ENCODE results near the gene BOK. TPM values are rescaled to one million over a fixed set of nuclear protein-coding genes. Genes with fewer than 3 reads are reported as not detected.

The BOK gene
- polyA plus RNA-seq, 6 donors from 2014 or later: 0.09 TPM; not detected in 5

DNA sequence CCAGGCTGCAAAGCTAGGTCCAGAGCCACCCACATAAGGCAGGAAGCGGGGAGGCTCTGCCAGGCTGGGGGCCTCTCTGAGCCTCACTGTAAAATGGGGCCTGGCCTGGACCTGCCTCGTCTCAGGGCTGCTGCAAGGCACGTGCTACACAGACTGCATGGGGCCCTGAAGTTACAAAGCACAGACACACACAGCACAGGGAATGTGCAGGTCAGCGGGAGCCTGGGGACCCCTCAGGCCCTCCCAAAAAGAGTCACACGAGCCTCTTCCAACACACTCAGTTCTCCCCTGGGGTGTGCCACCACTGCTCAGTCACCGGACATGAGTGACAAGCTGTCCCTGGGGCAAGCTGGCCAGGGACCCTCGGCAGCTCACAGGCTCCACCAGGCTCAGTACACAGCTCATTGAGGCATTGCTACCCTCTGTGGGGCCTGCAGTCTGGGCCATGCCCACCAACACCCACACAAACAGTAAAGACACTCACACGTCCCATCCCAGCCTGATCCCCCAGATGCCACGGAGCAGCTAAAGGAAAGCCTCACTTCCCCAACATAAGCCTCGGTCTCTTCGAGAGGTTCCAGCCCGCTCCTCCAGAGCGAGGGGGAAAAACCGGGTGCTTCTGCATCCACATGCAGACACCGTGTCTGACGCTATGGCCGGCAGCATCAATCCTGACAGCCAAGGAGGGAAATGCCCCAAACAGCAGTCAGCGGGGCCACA lies 33.7 kb downstream of the BOK start:
- no peak for DNase-seq
- peak overlapping the region in 1 of 6 donors; percentile 54 for H3K27ac Mint-ChIP-seq
- no peaks in the 10 kb centered on the region for H3K27me3 Mint-ChIP-seq
- ATAC-seq (ENCODE audit: low read depth in 2 of 2): no peak
- H3K9me3 Mint-ChIP-seq: peaks cover 0 to 22% (median 5%) of the 10 kb centered on the region in 7 donors
- no peak overlapping the region for H3K4me3 Mint-ChIP-seq
- H3K36me3 Mint-ChIP-seq: peaks cover 11 to 22% of the 10 kb centered on the region in 2 donors
- no peaks in the 10 kb centered on the region for H3K4me1 Mint-ChIP-seq

DNA sequence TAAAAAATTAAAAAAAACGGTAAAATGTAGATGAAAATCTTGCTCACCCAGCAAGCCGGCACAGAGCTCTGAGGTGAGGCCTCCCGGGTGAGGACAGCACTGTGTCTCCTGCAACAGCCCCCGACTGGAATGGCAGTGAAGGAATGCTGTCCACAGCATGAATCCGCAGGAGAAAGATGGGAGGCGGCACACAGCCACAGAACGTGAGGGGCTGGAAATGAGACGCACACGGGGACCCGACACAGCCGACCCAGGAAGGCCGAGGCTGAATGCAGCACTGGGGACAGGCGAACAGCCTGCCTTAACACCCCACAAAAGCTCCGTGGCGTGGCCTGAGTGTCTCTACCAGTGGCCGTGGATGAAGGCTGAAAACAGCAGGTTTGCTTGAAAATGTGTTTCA lies 34.7 kb downstream of the BOK start:
- ATAC-seq (ENCODE audit: low read depth in 2 of 2) (no peak), DNase-seq (no peak)
- H3K36me3 Mint-ChIP-seq: peaks cover 1 to 15% of the 10 kb centered on the region in 2 donors
- peaks cover 0 to 12% (median 1%) of the 10 kb centered on the region in 7 donors for H3K9me3 Mint-ChIP-seq
- no peaks in the 10 kb centered on the region for H3K4me1 Mint-ChIP-seq
- no peak overlapping the region for H3K27ac Mint-ChIP-seq
- H3K27me3 Mint-ChIP-seq: no peaks in the 10 kb centered on the region
- H3K4me3 Mint-ChIP-seq: no peak overlapping the region

DNA sequence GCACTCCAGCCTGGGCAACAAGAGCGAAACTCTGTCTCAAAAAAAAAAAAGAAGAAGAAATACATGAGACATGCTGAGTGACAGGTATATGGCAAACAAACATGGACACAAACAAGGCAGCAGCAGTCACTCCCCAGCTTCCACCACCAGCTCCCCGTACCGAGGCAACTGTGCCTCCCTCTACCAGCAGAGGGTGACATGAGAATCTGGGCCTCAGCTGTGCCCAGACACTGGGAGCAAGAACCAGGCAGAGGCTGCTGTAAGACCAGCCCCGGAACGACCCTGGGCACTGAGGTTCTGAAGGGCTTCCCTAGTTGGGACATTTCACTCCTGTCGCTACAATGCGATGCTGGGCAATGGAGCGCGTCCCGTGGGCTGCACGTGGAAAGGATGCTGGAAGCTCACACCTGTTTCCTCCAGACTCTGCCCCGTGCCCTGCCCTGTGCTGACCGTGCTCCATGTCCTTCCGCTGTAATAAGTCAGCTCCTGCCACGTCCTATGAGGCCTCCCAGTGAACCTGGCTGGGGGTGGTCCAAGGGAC lies 37.1 kb downstream of the BOK start:
- no peak overlapping the region for H3K27ac Mint-ChIP-seq
- DNase-seq (no peak), ATAC-seq (ENCODE audit: low read depth in 2 of 2) (peak in 1 of 2 donors; percentile 27)
- no peak overlapping the region for H3K4me3 Mint-ChIP-seq
- no peaks in the 10 kb centered on the region for H3K9me3 Mint-ChIP-seq
- H3K36me3 Mint-ChIP-seq: peaks cover 5 to 7% of the 10 kb centered on the region in 2 donors
- no peaks in the 10 kb centered on the region for H3K4me1 Mint-ChIP-seq
- no peaks in the 10 kb centered on the region for H3K27me3 Mint-ChIP-seq

DNA sequence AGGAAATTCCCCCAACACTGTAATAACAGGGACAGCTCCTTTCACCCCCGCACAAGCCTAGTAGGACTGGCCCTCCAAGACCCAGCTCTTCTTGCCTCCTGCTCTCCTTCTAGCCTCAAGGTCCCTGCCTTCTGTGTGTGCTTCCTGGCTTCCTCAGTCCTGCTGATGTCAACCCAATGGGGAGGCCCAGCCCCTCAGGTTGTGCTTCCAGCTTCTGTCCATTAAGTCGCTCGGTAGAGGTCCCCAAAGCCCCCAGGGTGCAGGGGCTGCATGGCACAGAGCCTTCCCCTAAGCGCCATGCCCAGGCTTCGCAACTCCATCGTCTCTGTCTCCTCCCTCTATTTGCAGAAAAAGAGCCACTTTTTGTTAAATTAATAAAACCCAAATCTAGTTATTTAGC lies 39.0 kb downstream of the BOK start:
- H3K4me1 Mint-ChIP-seq: no peaks in the 10 kb centered on the region
- no peak overlapping the region for H3K4me3 Mint-ChIP-seq
- H3K27me3 Mint-ChIP-seq: no peaks in the 10 kb centered on the region
- DNase-seq (no peak), ATAC-seq (ENCODE audit: low read depth in 2 of 2) (no peak)
- peaks cover 9 to 16% of the 10 kb centered on the region in 2 donors for H3K36me3 Mint-ChIP-seq
- H3K9me3 Mint-ChIP-seq: no peaks in the 10 kb centered on the region
- H3K27ac Mint-ChIP-seq: peak overlapping the region in 1 of 6 donors; percentile 69

DNA sequence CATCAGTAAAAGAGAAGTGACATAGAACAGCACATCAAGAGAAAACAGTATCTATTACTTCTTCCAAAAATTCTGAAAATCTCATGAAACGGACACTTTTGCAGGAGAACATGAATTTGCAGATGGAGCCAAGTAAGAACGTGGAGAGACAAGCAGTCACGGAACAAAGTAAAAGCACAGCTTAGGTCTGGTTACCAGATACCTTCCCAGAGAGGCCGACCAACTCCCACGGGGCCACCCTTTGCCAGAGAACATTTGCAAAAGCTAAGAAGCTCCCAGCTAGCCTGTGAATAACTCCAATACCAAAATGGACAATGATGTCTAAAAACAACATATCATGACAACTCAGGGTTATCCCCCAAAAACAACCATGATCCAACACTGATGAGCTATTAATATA lies 39.5 kb downstream of the BOK start:
- H3K4me1 Mint-ChIP-seq: no peaks in the 10 kb centered on the region
- peaks cover 9 to 16% of the 10 kb centered on the region in 2 donors for H3K36me3 Mint-ChIP-seq
- no peak for ATAC-seq (ENCODE audit: low read depth in 2 of 2)
- DNase-seq: no peak
- H3K27ac Mint-ChIP-seq: peak overlapping the region in 1 of 6 donors; percentile 69
- no peaks in the 10 kb centered on the region for H3K27me3 Mint-ChIP-seq
- H3K9me3 Mint-ChIP-seq: no peaks in the 10 kb centered on the region
- H3K4me3 Mint-ChIP-seq: no peak overlapping the region

DNA sequence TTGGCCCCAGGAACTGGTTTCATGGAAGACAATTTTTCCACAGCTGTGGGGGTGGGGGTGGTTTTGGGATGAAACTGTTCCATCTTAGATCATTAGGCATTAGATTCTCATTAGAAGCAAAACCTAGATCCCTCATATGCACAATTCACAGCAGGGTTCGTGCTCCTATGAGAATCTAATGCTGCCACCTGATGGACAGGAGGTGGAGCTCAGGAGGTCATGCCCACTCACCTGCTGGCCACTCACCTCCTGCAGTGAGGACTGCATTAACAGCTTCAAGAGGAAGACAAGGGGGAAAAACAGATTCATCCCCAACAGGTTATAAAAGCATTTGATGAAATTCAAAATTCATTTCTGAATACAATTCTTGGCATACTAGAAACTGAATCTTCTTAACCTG lies 39.9 kb downstream of the BOK start:
- H3K27me3 Mint-ChIP-seq: no peaks in the 10 kb centered on the region
- H3K27ac Mint-ChIP-seq: no peak overlapping the region
- H3K36me3 Mint-ChIP-seq: peaks cover 9 to 16% of the 10 kb centered on the region in 2 donors
- no peak overlapping the region for H3K4me3 Mint-ChIP-seq
- no peaks in the 10 kb centered on the region for H3K4me1 Mint-ChIP-seq
- ATAC-seq (ENCODE audit: low read depth in 2 of 2) (no peak), DNase-seq (no peak)
- no peaks in the 10 kb centered on the region for H3K9me3 Mint-ChIP-seq

DNA sequence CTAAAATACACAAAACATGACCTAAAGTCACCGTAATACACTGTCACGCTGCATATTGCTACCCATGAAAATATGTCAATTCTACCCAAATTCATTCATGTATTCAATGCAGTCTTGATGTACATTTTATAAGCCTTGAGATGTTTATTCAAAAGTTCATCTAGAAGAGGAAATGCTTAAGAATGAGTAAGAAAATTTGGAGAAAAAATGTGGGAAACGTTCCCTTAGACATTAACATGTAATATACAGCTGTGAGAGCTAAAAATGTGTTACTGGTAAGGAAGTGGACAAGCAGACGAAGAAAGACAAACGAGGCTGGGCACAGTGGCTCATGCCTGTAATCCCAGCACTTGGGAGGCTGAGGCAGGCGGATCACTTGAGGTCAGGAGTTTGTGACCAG lies 41.1 kb downstream of the BOK start:
- H3K27ac Mint-ChIP-seq: peak overlapping the region in 1 of 6 donors; percentile 7
- DNase-seq (no peak), ATAC-seq (ENCODE audit: low read depth in 2 of 2) (no peak)
- no peaks in the 10 kb centered on the region for H3K4me1 Mint-ChIP-seq
- no peaks in the 10 kb centered on the region for H3K9me3 Mint-ChIP-seq
- H3K36me3 Mint-ChIP-seq: peaks cover 9 to 16% of the 10 kb centered on the region in 2 donors
- H3K27me3 Mint-ChIP-seq: no peaks in the 10 kb centered on the region
- H3K4me3 Mint-ChIP-seq: no peak overlapping the region

DNA sequence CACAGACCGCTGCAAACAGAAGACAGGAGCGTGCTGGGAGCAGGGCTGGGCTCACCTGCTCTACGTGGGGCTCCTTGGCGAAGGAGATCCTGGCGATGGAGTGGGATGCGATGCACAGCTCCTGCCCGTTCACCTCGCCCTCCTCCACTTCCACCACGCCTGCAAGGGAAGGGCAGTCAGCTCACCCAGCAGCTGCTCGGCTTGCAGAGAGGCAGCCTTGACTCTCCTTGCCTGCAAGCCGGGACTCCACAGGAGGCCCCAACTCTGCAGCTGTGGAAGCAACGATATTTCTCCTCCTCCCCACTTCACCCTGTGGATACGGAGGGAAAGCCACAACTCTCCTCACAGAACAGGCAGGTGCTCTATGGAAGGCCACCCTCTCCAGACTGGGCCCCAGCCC lies 43.3 kb downstream of the BOK start:
- Mint-ChIP-seq H3K4me1 (peaks cover 0 to 3% (median 0%) of the 10 kb centered on the region in 3 donors), H3K27ac (no peak overlapping the region), H3K36me3 (peaks cover 9 to 16% of the 10 kb centered on the region in 2 donors), H3K9me3 (no peaks in the 10 kb centered on the region), H3K27me3 (no peaks in the 10 kb centered on the region), H3K4me3 (no peak overlapping the region)
- ATAC-seq (ENCODE audit: low read depth in 2 of 2): no peak
- DNase-seq: no peak

DNA sequence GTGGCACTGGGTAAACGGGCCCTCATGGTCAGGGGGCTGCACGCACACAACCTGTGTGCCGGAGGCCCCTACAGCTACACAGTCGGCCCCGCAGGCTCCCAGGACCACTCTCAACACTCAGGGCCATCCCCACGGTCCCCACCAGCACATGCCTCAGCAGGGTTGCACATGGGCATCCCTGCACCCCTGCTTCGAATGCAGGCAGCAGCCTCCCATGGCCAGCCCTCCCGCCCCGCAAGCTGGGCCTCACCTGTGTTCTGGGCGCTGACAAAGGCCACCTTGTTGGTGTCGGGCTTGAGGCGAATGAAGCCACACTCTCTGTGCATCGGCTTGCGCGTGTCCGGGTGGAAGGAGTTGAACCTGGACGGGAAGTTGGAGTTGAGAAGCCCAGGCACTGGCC lies 44.2 kb downstream of the BOK start:
- H3K27ac Mint-ChIP-seq: no peak overlapping the region
- no peaks in the 10 kb centered on the region for H3K9me3 Mint-ChIP-seq
- DNase-seq (no peak), ATAC-seq (ENCODE audit: low read depth in 2 of 2) (no peak)
- peaks cover 9 to 16% of the 10 kb centered on the region in 2 donors for H3K36me3 Mint-ChIP-seq
- no peaks in the 10 kb centered on the region for H3K27me3 Mint-ChIP-seq
- peak overlapping the region in 1 of 8 donors; percentile 10 for H3K4me3 Mint-ChIP-seq
- peaks cover 0 to 3% (median 0%) of the 10 kb centered on the region in 3 donors for H3K4me1 Mint-ChIP-seq

DNA sequence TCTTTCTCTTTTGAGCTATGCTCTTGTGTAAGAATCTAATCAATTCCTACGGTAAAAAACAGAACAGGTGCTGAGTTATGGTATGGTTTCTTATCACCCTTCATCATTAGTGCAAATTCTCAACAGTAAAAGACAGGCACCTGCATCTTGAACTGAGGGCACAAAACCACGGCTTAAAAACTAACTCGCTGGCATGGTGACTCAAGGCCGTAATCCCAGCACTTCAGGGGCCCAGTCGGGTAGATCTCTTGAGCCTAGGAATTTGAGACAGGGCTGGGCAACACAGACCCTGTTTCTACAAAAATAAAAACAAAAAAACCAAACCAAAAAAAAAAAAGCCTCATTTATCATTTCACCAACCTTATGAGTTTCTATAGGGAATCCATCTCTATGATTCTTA lies 45.1 kb downstream of the BOK start:
- no peaks in the 10 kb centered on the region for H3K9me3 Mint-ChIP-seq
- H3K36me3 Mint-ChIP-seq: peaks cover 9 to 16% of the 10 kb centered on the region in 2 donors
- H3K27me3 Mint-ChIP-seq: no peaks in the 10 kb centered on the region
- H3K4me1 Mint-ChIP-seq: peaks cover 3 to 7% (median 5%) of the 10 kb centered on the region in 3 donors
- no peak overlapping the region for H3K4me3 Mint-ChIP-seq
- H3K27ac Mint-ChIP-seq: no peak overlapping the region
- DNase-seq: no peak
- no peak for ATAC-seq (ENCODE audit: low read depth in 2 of 2)

DNA sequence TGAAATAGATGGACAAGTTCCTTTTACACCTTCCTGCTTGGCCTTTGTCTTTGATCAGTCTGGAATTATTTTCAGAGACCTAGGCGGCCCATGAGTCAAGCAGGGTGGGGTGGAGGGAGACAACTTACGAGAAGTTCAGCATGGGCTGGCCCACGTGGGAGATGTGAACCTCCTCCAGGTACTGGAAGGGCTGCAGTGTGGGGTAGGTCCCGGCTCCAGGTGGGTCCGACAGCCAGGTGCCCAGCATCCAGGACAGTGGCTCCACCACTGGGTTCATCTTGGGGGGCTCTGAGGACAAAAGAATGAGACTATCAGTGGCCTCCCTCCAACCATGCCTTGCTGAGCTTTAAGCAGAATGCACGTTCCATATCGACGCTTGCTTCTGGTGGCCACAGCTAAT lies 47.6 kb downstream of the BOK start:
- DNase-seq (no peak), ATAC-seq (ENCODE audit: low read depth in 2 of 2) (no peak)
- H3K9me3 Mint-ChIP-seq: no peaks in the 10 kb centered on the region
- H3K27me3 Mint-ChIP-seq: no peaks in the 10 kb centered on the region
- peaks cover 16 to 19% (median 18%) of the 10 kb centered on the region in 3 donors for H3K4me1 Mint-ChIP-seq
- no peak overlapping the region for H3K4me3 Mint-ChIP-seq
- no peak overlapping the region for H3K27ac Mint-ChIP-seq
- H3K36me3 Mint-ChIP-seq: peaks cover 4 to 7% of the 10 kb centered on the region in 2 donors

DNA sequence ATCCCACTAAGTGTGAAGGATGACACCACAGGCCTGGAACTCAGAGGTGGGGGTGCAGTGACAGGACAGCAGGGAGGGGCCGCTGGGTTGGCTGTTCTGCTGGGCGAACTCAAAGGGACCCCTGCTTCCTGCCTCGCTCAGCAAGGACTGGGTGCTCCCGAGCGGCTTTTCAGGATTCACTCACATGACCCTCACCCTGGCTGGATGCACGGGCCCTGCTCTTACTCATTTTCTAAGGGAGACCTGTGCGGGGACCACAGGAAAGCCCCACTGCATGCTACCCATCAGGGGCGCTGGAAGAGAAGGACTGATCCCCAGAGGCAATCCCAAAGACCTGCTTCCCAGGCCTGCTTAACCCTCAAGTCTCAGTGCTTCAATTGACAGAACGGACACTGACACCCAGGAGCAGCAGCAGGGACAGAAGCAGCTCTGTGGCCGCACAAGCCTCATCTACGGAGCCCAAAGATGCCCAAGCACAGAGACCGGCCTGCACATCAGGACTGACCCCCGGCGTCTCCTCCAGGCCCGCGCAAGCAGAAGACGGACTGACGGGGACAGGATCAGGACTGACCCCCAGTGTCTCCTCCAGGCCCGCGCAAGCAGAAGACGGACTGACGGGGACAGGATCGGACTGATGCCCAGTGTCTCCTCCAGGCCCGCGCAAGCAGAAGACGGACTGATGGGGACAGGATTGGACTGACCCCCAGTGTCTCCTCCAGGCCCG lies 48.8 kb downstream of the BOK start:
- Mint-ChIP-seq H3K36me3 (no peaks in the 10 kb centered on the region), H3K4me1 (peaks cover 19 to 25% (median 23%) of the 10 kb centered on the region in 3 donors), H3K27ac (no peak overlapping the region), H3K9me3 (no peaks in the 10 kb centered on the region), H3K27me3 (no peaks in the 10 kb centered on the region), H3K4me3 (peak overlapping the region in 3 of 8 donors; percentile 44 to 65 (median 58))
- DNase-seq (no peak), ATAC-seq (ENCODE audit: low read depth in 2 of 2) (no peak)

DNA sequence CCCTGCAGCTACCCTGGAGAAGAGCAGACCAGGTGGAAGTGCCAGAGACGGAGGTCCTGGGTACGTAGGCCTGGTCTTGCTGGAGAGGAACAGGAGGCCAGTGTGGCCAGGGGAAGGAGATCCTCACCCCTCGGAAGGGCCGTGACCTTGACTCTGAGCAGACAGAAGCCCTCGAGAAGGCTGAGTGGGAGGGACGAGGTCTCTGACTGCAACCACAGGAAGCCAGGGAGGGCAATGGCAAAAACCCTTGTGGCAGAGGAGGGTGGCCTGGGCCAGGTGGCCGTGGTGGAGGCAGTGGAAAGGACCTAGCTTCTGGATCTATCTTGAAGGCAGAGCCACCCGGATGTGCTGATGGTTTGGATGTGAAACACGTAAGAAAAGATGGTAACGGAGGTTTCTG lies 50.3 kb downstream of the BOK start:
- no peak for ATAC-seq (ENCODE audit: low read depth in 2 of 2)
- Mint-ChIP-seq H3K27me3 (no peaks in the 10 kb centered on the region), H3K9me3 (no peaks in the 10 kb centered on the region), H3K27ac (peak overlapping the region in 3 of 6 donors; percentile 34 to 54 (median 44)), H3K36me3 (no peaks in the 10 kb centered on the region), H3K4me1 (peaks cover 21 to 25% (median 23%) of the 10 kb centered on the region in 3 donors), H3K4me3 (peak overlapping the region; percentile 60 to 88 (median 78))
- DNase-seq: no peak

Data from naive B cell (primary cell).